Mesenteric fat pad (tissue), 1 donor: Measurements from ENCODE around the gene AUH. TPM values are rescaled to one million over a fixed set of nuclear protein-coding genes. Genes with fewer than 3 reads are reported as not detected.

ENCODE experiments used
- DNase-seq: peaks from one replicate; pipeline ENCODE4 v3.0.0-alpha.2; 2020; ENCODE audit warnings: low spot score
- total RNA-seq: library from RNA; stranded (reverse); fragmentation: NEBNext Ultra II Directional; extraction: Animal tissue kit (Norgen Biotek cat#: 25700); gene quantifications from one replicate; pipeline ENCODE4 v1.2.1, GENCODE V29; 2021
- donor health status: DM: yes; HTN: yes; CAD: no.

The AUH gene
- total RNA-seq, 1 donor from 2014 or later, result 21.9 TPM

- DNase-seq, result no peak
Observed at GRCh38 chr9:91297306-91297705, 64.4 kb downstream of the AUH start.

GRCh38 chr9:91296354-91296753, 65.4 kb downstream of the AUH start:
- no peak for DNase-seq

- DNase-seq, result no peak
Observed at GRCh38 chr9:91295357-91295756, 66.4 kb downstream of the AUH start.

GRCh38 chr9:91291866-91292265, 69.9 kb downstream of the AUH start:
- no peak for DNase-seq

GRCh38 chr9:91289244-91289643, 72.5 kb downstream of the AUH start:
- DNase-seq, result no peak

GRCh38 chr9:91285729-91286353, 75.9 kb downstream of the AUH start:
- DNase-seq, result no peak

GRCh38 chr9:91282292-91282691, 79.4 kb downstream of the AUH start:
- DNase-seq, result no peak

GRCh38 chr9:91279296-91280204, 82.2 kb downstream of the AUH start:
- DNase-seq, result no peak

GRCh38 chr9:91276513-91276912, 85.2 kb downstream of the AUH start:
- DNase-seq, result no peak

GRCh38 chr9:91275655-91276054, 86.1 kb downstream of the AUH start:
- no peak for DNase-seq

GRCh38 chr9:91274949-91275492, 86.7 kb downstream of the AUH start:
- DNase-seq, result no peak

GRCh38 chr9:91273853-91274552, 87.7 kb downstream of the AUH start:
- DNase-seq, result no peak

- no peak for DNase-seq
Observed at GRCh38 chr9:91271156-91271555, 90.6 kb downstream of the AUH start.

GRCh38 chr9:91269907-91270491, 91.7 kb downstream of the AUH start:
- no peak for DNase-seq

GRCh38 chr9:91266448-91266847, 95.3 kb downstream of the AUH start:
- DNase-seq, result no peak

GRCh38 chr9:91265514-91265913, 96.2 kb downstream of the AUH start:
- no peak for DNase-seq

GRCh38 chr9:91261417-91261816, 100.3 kb downstream of the AUH start:
- no peak for DNase-seq

- no peak for DNase-seq
Observed at GRCh38 chr9:91259162-91259561, 102.6 kb downstream of the AUH start.

GRCh38 chr9:91258451-91258850, 103.3 kb downstream of the AUH start:
- DNase-seq, result no peak

- no peak for DNase-seq
Observed at GRCh38 chr9:91256235-91256634, 105.5 kb downstream of the AUH start.

- DNase-seq, result no peak
Observed at GRCh38 chr9:91255327-91255726, 106.4 kb downstream of the AUH start.
